ENCODE data around the gene ADO.

ADO gene

DNA sequence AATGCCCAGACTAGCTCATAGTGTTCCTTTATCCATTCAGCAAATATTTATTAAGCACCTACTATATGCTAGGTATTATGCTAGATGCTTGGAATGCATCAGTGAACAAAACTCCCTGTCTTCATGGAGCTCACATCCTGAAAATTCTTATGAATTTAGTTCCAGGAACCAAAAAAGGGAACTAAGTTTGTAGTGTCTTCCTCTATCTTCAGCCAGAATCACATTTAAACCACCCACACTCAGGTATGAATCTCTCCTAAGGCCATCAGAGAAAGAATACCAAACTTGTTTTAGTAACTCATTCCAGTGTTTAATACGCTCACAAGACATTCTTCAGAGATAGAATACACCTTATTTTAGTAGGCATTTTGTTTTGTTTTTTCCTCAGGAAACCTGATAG lies 21.8 kb downstream of the ADO start:
- no peak overlapping the region for H3K27ac ChIP-seq (ENCODE audit: low read depth, low read length)
- H3K9me2 ChIP-seq (replicated peaks; ENCODE audit: insufficient read depth, low read length): no peaks in the 10 kb centered on the region
- H3K4me2 ChIP-seq (ENCODE audit: low read depth, low read length, poor library complexity, severe bottlenecking): no peak overlapping the region

GRCh38 chr10:62829622-62830021 lies 25.1 kb downstream of the ADO start:
- no peaks in the 10 kb centered on the region for H4K20me1 ChIP-seq (ENCODE audit: low read depth, low read length)
- no peaks in the 10 kb centered on the region for H3K9me3 ChIP-seq (ENCODE audit: insufficient read depth, low read length)
- H3K27me3 ChIP-seq (ENCODE audit: low read length): no peaks in the 10 kb centered on the region
- no peaks in the 10 kb centered on the region for H3K79me2 ChIP-seq (ENCODE audit: insufficient read depth, low read length)
- no peak overlapping the region for H2AFZ ChIP-seq (ENCODE audit: low read depth, low read length, severe bottlenecking)
- H3K4me3 ChIP-seq (ENCODE audit: insufficient read depth, low read length, poor library complexity, severe bottlenecking): no peak overlapping the region
- no peak for TF ChIP-seq CTCF (IDR thresholded peaks at IDR 0.05; ENCODE audit: insufficient read depth, low read length, poor library complexity, severe bottlenecking)
- TF ChIP-seq EZH2phosphoT487 (conservative IDR thresholded peaks at IDR 0.05; ENCODE audit: low read length): no peak
- H3F3A ChIP-seq (ENCODE audit: insufficient read depth): no peaks in the 10 kb centered on the region
- no peak overlapping the region for H3K9ac ChIP-seq (ENCODE audit: low read length)
- H3K36me3 ChIP-seq (ENCODE audit: low read length): no peaks in the 10 kb centered on the region
- no peak overlapping the region for H3K27ac ChIP-seq (ENCODE audit: low read depth, low read length)
- H3K4me2 ChIP-seq (ENCODE audit: low read depth, low read length, poor library complexity, severe bottlenecking): no peak overlapping the region
- no peaks in the 10 kb centered on the region for H3K9me2 ChIP-seq (replicated peaks; ENCODE audit: insufficient read depth, low read length)

More for the DNA sequence above, 21.8 kb downstream of the ADO start:
- H3K27me3 ChIP-seq (ENCODE audit: low read length): no peaks in the 10 kb centered on the region
- H3F3A ChIP-seq (ENCODE audit: insufficient read depth): no peaks in the 10 kb centered on the region
- no peaks in the 10 kb centered on the region for H3K79me2 ChIP-seq (ENCODE audit: insufficient read depth, low read length)
- H3K9me3 ChIP-seq (ENCODE audit: insufficient read depth, low read length): no peaks in the 10 kb centered on the region
- no peak overlapping the region for H3K4me3 ChIP-seq (ENCODE audit: insufficient read depth, low read length, poor library complexity, severe bottlenecking)
- TF ChIP-seq EZH2phosphoT487 (conservative IDR thresholded peaks at IDR 0.05; ENCODE audit: low read length) (no peak), CTCF (IDR thresholded peaks at IDR 0.05; ENCODE audit: insufficient read depth, low read length, poor library complexity, severe bottlenecking) (no peak)
- H2AFZ ChIP-seq (ENCODE audit: low read depth, low read length, severe bottlenecking): no peak overlapping the region
- H3K36me3 ChIP-seq (ENCODE audit: low read length): no peaks in the 10 kb centered on the region
- no peaks in the 10 kb centered on the region for H4K20me1 ChIP-seq (ENCODE audit: low read depth, low read length)
- no peak overlapping the region for H3K9ac ChIP-seq (ENCODE audit: low read length)

DNA sequence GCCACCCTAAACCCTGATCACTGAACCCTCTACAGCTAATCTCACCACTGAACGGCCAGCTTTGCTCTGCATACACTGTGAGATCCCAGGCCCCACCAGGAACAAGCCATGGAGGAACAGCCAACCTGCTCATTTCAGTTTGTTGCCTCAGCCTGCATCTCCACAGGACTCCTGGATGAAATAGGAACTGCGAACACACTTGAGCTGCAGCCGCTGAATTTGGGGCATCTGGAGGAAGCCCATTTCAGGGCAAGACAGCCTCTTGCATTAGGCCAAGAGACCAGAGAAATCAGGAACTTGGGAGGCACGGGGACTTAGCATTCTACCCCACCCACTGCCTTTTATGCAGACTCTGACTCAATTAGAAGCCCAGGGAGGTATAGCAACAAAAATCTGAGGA lies 26.2 kb downstream of the ADO start:
- H3K27me3 ChIP-seq (ENCODE audit: low read length): no peaks in the 10 kb centered on the region
- no peak overlapping the region for H3K27ac ChIP-seq (ENCODE audit: low read depth, low read length)
- H3F3A ChIP-seq (ENCODE audit: insufficient read depth): no peaks in the 10 kb centered on the region
- no peak overlapping the region for H3K9ac ChIP-seq (ENCODE audit: low read length)
- no peaks in the 10 kb centered on the region for H3K9me2 ChIP-seq (replicated peaks; ENCODE audit: insufficient read depth, low read length)
- no peak overlapping the region for H3K4me2 ChIP-seq (ENCODE audit: low read depth, low read length, poor library complexity, severe bottlenecking)
- no peaks in the 10 kb centered on the region for H3K9me3 ChIP-seq (ENCODE audit: insufficient read depth, low read length)
- TF ChIP-seq EZH2phosphoT487 (conservative IDR thresholded peaks at IDR 0.05; ENCODE audit: low read length) (no peak), CTCF (IDR thresholded peaks at IDR 0.05; ENCODE audit: insufficient read depth, low read length, poor library complexity, severe bottlenecking) (no peak)
- H3K36me3 ChIP-seq (ENCODE audit: low read length): no peaks in the 10 kb centered on the region
- no peaks in the 10 kb centered on the region for H4K20me1 ChIP-seq (ENCODE audit: low read depth, low read length)
- H2AFZ ChIP-seq (ENCODE audit: low read depth, low read length, severe bottlenecking): no peak overlapping the region
- no peaks in the 10 kb centered on the region for H3K79me2 ChIP-seq (ENCODE audit: insufficient read depth, low read length)
- no peak overlapping the region for H3K4me3 ChIP-seq (ENCODE audit: insufficient read depth, low read length, poor library complexity, severe bottlenecking)
